Tracheal epithelial cell (primary cell): ENCODE results near the gene CYSLTR2. TPM values are rescaled to one million over a fixed set of nuclear protein-coding genes. Genes with fewer than 3 reads are reported as not detected.

Experiments used
- total RNA-seq: library from RNA; depleted of rRNA; stranded (reverse); fragments of >200 nt; gene quantifications from 2 replicates; pipeline ENCODE4 v1.2.1, GENCODE V29; 2014

Gene CYSLTR2
- under 0.01 TPM in 1 of 2 replicates, not detected in the other for total RNA-seq

DNA sequence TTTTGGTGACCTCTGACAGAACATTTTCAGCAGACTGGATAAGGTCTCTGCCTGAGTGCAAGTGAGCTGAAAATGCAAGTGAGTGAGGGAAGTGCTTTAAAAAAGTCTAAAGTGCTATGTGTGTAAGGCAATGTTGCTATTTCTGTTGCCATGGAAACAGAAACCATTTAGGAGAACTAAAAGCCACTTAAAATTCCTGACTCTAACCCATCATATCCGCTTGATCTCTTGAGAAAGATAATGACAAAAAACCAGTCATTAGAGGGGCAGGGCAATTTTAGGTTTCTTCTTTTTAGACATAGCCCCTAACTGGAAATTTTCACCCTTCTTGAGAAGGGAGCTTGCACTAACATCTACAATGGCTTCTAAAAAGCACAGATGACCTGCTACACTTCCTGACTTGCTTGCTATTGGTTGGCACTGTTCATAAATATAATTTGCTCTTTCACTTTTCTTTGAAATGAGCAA lies at the start of gene CYSLTR2:
CYSLTR2 (plus strand) TSS at position 458 of the 468 bp plus-strand sequence. CDS start 52,889 bp downstream, outside the sequence.

Other genes with a start within 250 kb of the CYSLTR2 start
- gene LPAR6, start 240.8 kb upstream of the CYSLTR2 start, total RNA-seq, result 4.8 and 11.1 TPM in 2 replicates
- 3.1 and 4.9 TPM in 2 replicates for gene RCBTB2, start 120.8 kb upstream of the CYSLTR2 start, total RNA-seq